ENCODE measurements around the gene CERS6. TPM values are rescaled to one million over a fixed set of nuclear protein-coding genes. Genes with fewer than 3 reads are reported as not detected.

The CERS6 gene
- total RNA-seq, 1 donor, result 23.9 TPM

GRCh38 chr2:168805615-168806014 is 349.5 kb downstream of the CERS6 start:
- Histone ChIP-seq H3K79me2 (ENCODE audit: insufficient read depth, low read length) (no peaks in the 10 kb centered on the region), H3K36me3 (ENCODE audit: insufficient read depth, low read length) (no peaks in the 10 kb centered on the region), H3K4me3 (ENCODE audit: insufficient read depth, low read length) (no peak overlapping the region), H3K4me2 (ENCODE audit: insufficient read depth, low read length) (no peak overlapping the region), H3K4me1 (ENCODE audit: insufficient read depth, low read length) (peaks cover 11% of the 10 kb centered on the region), H3K27me3 (ENCODE audit: insufficient read depth, low read length) (no peaks in the 10 kb centered on the region), H3K27ac (ENCODE audit: low read depth, low read length) (no peak overlapping the region), H3K9me3 (ENCODE audit: low read depth, low read length) (no peaks in the 10 kb centered on the region), H4K20me1 (ENCODE audit: insufficient read depth, low read length) (no peaks in the 10 kb centered on the region), H2AFZ (ENCODE audit: low read length) (no peak overlapping the region)
- TF ChIP-seq CTCF (IDR thresholded peaks at IDR 0.05; ENCODE audit: extremely low read depth, low read depth, low read length), result no peak
- DNase-seq (ENCODE audit: insufficient read length, low spot score, missing footprints), result no peak

- H3K36me3 ChIP-seq (ENCODE audit: insufficient read depth, low read length), result no peaks in the 10 kb centered on the region
- no peaks in the 10 kb centered on the region for H3K4me1 ChIP-seq (ENCODE audit: insufficient read depth, low read length)
- no peak for TF ChIP-seq CTCF (IDR thresholded peaks at IDR 0.05; ENCODE audit: extremely low read depth, low read depth, low read length)
- no peak overlapping the region for H3K27ac ChIP-seq (ENCODE audit: low read depth, low read length)
- DNase-seq (ENCODE audit: insufficient read length, low spot score, missing footprints), result no peak
- no peaks in the 10 kb centered on the region for H4K20me1 ChIP-seq (ENCODE audit: insufficient read depth, low read length)
- no peak overlapping the region for H3K4me2 ChIP-seq (ENCODE audit: insufficient read depth, low read length)
- H3K79me2 ChIP-seq (ENCODE audit: insufficient read depth, low read length), result no peaks in the 10 kb centered on the region
- no peak overlapping the region for H3K4me3 ChIP-seq (ENCODE audit: insufficient read depth, low read length)
- H2AFZ ChIP-seq (ENCODE audit: low read length), result no peak overlapping the region
- H3K27me3 ChIP-seq (ENCODE audit: insufficient read depth, low read length), result no peaks in the 10 kb centered on the region
- no peaks in the 10 kb centered on the region for H3K9me3 ChIP-seq (ENCODE audit: low read depth, low read length)
Observed at GRCh38 chr2:168809537-168809936, 353.5 kb downstream of the CERS6 start.

GRCh38 chr2:168810235-168810634 is 354.2 kb downstream of the CERS6 start:
- H3K9me3 ChIP-seq (ENCODE audit: low read depth, low read length), result no peaks in the 10 kb centered on the region
- no peak overlapping the region for H3K27ac ChIP-seq (ENCODE audit: low read depth, low read length)
- H3K4me1 ChIP-seq (ENCODE audit: insufficient read depth, low read length), result no peaks in the 10 kb centered on the region
- H3K36me3 ChIP-seq (ENCODE audit: insufficient read depth, low read length), result no peaks in the 10 kb centered on the region
- H3K79me2 ChIP-seq (ENCODE audit: insufficient read depth, low read length), result no peaks in the 10 kb centered on the region
- TF ChIP-seq CTCF (IDR thresholded peaks at IDR 0.05; ENCODE audit: extremely low read depth, low read depth, low read length), result no peak
- H3K4me2 ChIP-seq (ENCODE audit: insufficient read depth, low read length), result no peak overlapping the region
- H3K4me3 ChIP-seq (ENCODE audit: insufficient read depth, low read length), result no peak overlapping the region
- no peaks in the 10 kb centered on the region for H4K20me1 ChIP-seq (ENCODE audit: insufficient read depth, low read length)
- no peak for DNase-seq (ENCODE audit: insufficient read length, low spot score, missing footprints)
- H2AFZ ChIP-seq (ENCODE audit: low read length), result no peak overlapping the region
- H3K27me3 ChIP-seq (ENCODE audit: insufficient read depth, low read length), result no peaks in the 10 kb centered on the region

- no peak overlapping the region for H3K27ac ChIP-seq (ENCODE audit: low read depth, low read length)
- H3K4me1 ChIP-seq (ENCODE audit: insufficient read depth, low read length), result peaks cover 7% of the 10 kb centered on the region
- H3K9me3 ChIP-seq (ENCODE audit: low read depth, low read length), result no peaks in the 10 kb centered on the region
- no peak overlapping the region for H2AFZ ChIP-seq (ENCODE audit: low read length)
- no peaks in the 10 kb centered on the region for H4K20me1 ChIP-seq (ENCODE audit: insufficient read depth, low read length)
- H3K36me3 ChIP-seq (ENCODE audit: insufficient read depth, low read length), result no peaks in the 10 kb centered on the region
- no peaks in the 10 kb centered on the region for H3K79me2 ChIP-seq (ENCODE audit: insufficient read depth, low read length)
- no peak for DNase-seq (ENCODE audit: insufficient read length, low spot score, missing footprints)
- TF ChIP-seq CTCF (IDR thresholded peaks at IDR 0.05; ENCODE audit: extremely low read depth, low read depth, low read length), result no peak
- H3K4me2 ChIP-seq (ENCODE audit: insufficient read depth, low read length), result no peak overlapping the region
- H3K27me3 ChIP-seq (ENCODE audit: insufficient read depth, low read length), result no peaks in the 10 kb centered on the region
- H3K4me3 ChIP-seq (ENCODE audit: insufficient read depth, low read length), result no peak overlapping the region
Observed at GRCh38 chr2:168811696-168812095, 355.6 kb downstream of the CERS6 start.

Data from osteoblast (primary cell).